ENCODE data around the gene PARD3B. TPM values are rescaled to one million over a fixed set of nuclear protein-coding genes. Genes with fewer than 3 reads are reported as not detected.

The PARD3B gene
- polyA plus RNA-seq, 3 donors, result not detected

DNA sequence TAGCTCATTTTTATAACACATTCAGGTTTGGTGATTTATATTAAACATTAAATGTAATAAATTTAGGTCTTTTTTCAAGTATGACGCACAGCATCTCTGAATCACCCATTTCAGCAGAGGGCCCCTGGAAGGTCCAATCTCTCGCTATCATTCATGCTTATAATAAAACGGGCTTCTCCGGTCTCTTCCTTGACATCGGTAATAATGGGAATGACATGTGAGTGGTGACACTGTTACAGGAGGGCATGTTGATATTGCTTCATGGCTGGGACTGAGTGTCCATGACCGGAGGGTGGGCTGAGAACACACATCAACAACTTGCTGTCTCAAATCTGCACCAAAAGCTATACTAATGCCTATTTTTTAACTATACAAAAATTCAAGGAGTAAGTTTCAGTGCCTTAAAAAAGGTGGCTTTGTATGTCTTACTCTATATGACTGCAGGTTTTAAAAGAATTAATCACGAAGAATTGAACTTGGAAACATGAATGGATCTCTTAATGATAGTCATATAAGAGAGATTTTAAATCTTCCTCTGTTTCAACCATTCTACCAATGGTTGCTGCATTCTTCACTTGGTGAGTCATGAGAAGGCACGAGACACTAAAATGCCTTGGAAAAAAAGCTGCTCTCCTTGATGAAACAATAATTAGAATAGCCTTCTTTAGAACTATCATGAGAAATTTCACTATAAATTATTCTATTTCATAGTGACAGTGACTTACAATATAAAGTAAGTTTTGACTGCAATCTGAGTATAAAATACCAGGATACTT lies 1035.1 kb downstream of the PARD3B start:
- Mint-ChIP-seq H3K27ac (no peak overlapping the region), H3K9me3 (peaks cover 0 to 11% (median 2%) of the 10 kb centered on the region in 7 donors), H3K36me3 (no peaks in the 10 kb centered on the region), H3K4me3 (no peak overlapping the region), H3K4me1 (no peaks in the 10 kb centered on the region), H3K27me3 (ENCODE audit: low read depth in 3 of 3) (peaks cover 0 to 1% (median 0%) of the 10 kb centered on the region in 3 donors)
- TF ChIP-seq, protein P1, sequence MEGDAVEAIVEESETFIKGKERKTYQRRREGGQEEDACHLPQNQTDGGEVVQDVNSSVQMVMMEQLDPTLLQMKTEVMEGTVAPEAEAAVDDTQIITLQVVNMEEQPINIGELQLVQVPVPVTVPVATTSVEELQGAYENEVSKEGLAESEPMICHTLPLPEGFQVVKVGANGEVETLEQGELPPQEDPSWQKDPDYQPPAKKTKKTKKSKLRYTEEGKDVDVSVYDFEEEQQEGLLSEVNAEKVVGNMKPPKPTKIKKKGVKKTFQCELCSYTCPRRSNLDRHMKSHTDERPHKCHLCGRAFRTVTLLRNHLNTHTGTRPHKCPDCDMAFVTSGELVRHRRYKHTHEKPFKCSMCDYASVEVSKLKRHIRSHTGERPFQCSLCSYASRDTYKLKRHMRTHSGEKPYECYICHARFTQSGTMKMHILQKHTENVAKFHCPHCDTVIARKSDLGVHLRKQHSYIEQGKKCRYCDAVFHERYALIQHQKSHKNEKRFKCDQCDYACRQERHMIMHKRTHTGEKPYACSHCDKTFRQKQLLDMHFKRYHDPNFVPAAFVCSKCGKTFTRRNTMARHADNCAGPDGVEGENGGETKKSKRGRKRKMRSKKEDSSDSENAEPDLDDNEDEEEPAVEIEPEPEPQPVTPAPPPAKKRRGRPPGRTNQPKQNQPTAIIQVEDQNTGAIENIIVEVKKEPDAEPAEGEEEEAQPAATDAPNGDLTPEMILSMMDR (IDR thresholded peaks at IDR 0.05), result no peak
- Histone ChIP-seq H2AFZ (ENCODE audit: insufficient read depth, low read depth, low read length, poor library complexity, severe bottlenecking) (no peak overlapping the region), H3K9me3 (replicated peaks in 1 of 2; ENCODE audit: control insufficient read depth in 1 of 2, insufficient read depth in 1 of 2, low read length in 2 of 2) (no peaks in the 10 kb centered on the region), H4K20me1 (ENCODE audit: insufficient read depth, low read length) (no peaks in the 10 kb centered on the region), H3K27ac (ENCODE audit: low read depth in 1 of 2, low read length in 2 of 2) (no peak overlapping the region), H3K4me2 (replicated peaks; ENCODE audit: extremely low read depth, low read length, poor library complexity, severe bottlenecking) (no peak overlapping the region), H3K79me2 (ENCODE audit: insufficient read depth, low read length) (no peaks in the 10 kb centered on the region), H3K27me3 (ENCODE audit: control insufficient read depth in 2 of 2, insufficient read depth in 2 of 2, low read length in 2 of 2) (no peaks in the 10 kb centered on the region), H3K36me3 (replicated peaks in 1 of 2; ENCODE audit: control insufficient read depth in 1 of 2, insufficient read depth in 2 of 2, low read length in 2 of 2) (no peaks in the 10 kb centered on the region), H3K4me1 (ENCODE audit: control insufficient read depth in 1 of 2, insufficient read depth in 2 of 2, low read length in 2 of 2) (no peaks in the 10 kb centered on the region), H3K4me3 (replicated peaks in 1 of 3; ENCODE audit: low read depth in 2 of 3, low read length in 3 of 3) (no peak overlapping the region), H3K9ac (ENCODE audit: insufficient read depth, low read length, poor library complexity, severe bottlenecking) (no peak overlapping the region)
- WGBS (ENCODE audit: insufficient coverage), result 86% methylated on average over 4 of the region's 8 CpGs
- no peak for DNase-seq
- intact Hi-C loops (cut with micrococcal nuclease), result no loop called here

DNA sequence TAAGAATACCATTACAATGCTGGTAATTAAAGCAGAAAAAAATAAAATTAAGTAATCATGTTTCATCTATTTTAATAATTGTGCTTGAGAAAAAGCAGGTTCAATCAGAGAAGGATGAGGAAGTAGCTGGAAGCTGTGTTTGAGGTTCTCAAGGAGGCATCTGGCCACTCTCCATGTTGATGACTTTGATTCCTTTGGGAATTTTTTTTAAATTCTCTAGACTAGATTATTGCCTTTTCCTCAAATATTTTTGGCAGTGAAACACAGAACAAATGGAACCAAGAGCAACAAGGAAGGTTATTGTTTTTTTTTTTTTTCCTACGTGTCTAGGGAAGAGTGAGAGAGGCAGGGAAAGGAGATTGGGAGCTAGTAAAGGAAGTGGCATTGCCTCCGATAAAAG lies 1037.1 kb downstream of the PARD3B start:
- no peak for DNase-seq

More for the DNA sequence above, 1037.1 kb downstream of the PARD3B start:
- no peaks in the 10 kb centered on the region for H3K79me2 ChIP-seq (ENCODE audit: insufficient read depth, low read length)
- no peak overlapping the region for H3K9ac ChIP-seq (ENCODE audit: insufficient read depth, low read length, poor library complexity, severe bottlenecking)
- H3K4me2 ChIP-seq (replicated peaks; ENCODE audit: extremely low read depth, low read length, poor library complexity, severe bottlenecking), result no peak overlapping the region
- Mint-ChIP-seq H3K9me3 (peaks cover 0 to 3% (median 2%) of the 10 kb centered on the region in 7 donors), H3K4me3 (no peak overlapping the region), H3K27me3 (ENCODE audit: low read depth in 3 of 3) (peaks cover 0 to 1% (median 0%) of the 10 kb centered on the region in 3 donors), H3K27ac (no peak overlapping the region), H3K4me1 (no peaks in the 10 kb centered on the region), H3K36me3 (no peaks in the 10 kb centered on the region)
- TF ChIP-seq, protein P1 (IDR thresholded peaks at IDR 0.05), result no peak
- no peak overlapping the region for H2AFZ ChIP-seq (ENCODE audit: insufficient read depth, low read depth, low read length, poor library complexity, severe bottlenecking)
- no peaks in the 10 kb centered on the region for H3K36me3 ChIP-seq (replicated peaks in 1 of 2; ENCODE audit: control insufficient read depth in 1 of 2, insufficient read depth in 2 of 2, low read length in 2 of 2)
- no peak overlapping the region for H3K4me3 ChIP-seq (replicated peaks in 1 of 3; ENCODE audit: low read depth in 2 of 3, low read length in 3 of 3)
- H3K27ac ChIP-seq (ENCODE audit: low read depth in 1 of 2, low read length in 2 of 2), result no peak overlapping the region
- no peaks in the 10 kb centered on the region for H3K9me3 ChIP-seq (replicated peaks in 1 of 2; ENCODE audit: control insufficient read depth in 1 of 2, insufficient read depth in 1 of 2, low read length in 2 of 2)
- WGBS (ENCODE audit: insufficient coverage), result 92% methylated on average over 1 of the region's 2 CpGs
- H3K4me1 ChIP-seq (ENCODE audit: control insufficient read depth in 1 of 2, insufficient read depth in 2 of 2, low read length in 2 of 2), result no peaks in the 10 kb centered on the region
- no peaks in the 10 kb centered on the region for H3K27me3 ChIP-seq (ENCODE audit: control insufficient read depth in 2 of 2, insufficient read depth in 2 of 2, low read length in 2 of 2)
- H4K20me1 ChIP-seq (ENCODE audit: insufficient read depth, low read length), result no peaks in the 10 kb centered on the region
- intact Hi-C loops (cut with micrococcal nuclease), result no loop called here

Measured in CD14-positive monocyte (primary cell).